PFSK-1 (cell line): ENCODE data around the gene BCL7C.

Source experiments
- FOXP2 ChIP-seq: optimal IDR thresholded peaks from 2 replicates; pipeline ENCODE3; 2011; ENCODE audit warnings: borderline replicate concordance, control low read depth, inconsistent platforms; ENCODE audit not compliant: insufficient read depth; ENCODE audit errors: extremely low read length, extremely low read depth
- POLR2AphosphoS5 ChIP-seq: IDR thresholded peaks from 2 replicates; pipeline ENCODE4 v1.6.1; 2012; ENCODE audit warnings: low read depth, mild to moderate bottlenecking, control low read depth, low read length, moderate library complexity
- SIN3A ChIP-seq: IDR thresholded peaks from 2 replicates; pipeline ENCODE4 v1.6.1; 2012; ENCODE audit warnings: mild to moderate bottlenecking, low read length, moderate library complexity, borderline replicate concordance; ENCODE audit not compliant: insufficient read depth
- TAF1 ChIP-seq: IDR thresholded peaks from 2 replicates; pipeline ENCODE4 v1.6.1; 2012; ENCODE audit warnings: low read length, control low read depth, borderline replicate concordance; ENCODE audit not compliant: insufficient read depth
- TF ChIP-seq, protein P1 (sequence below), 2 experiments: IDR thresholded peaks; 2 replicates each; pipeline versions ENCODE4 v1.6.1 to v1.8.0; 2011 to 2012; ENCODE audit warnings: low read depth in 2 of 2, low read length in 2 of 2, control low read depth in 1 of 2, inconsistent platforms in 1 of 2, mild to moderate bottlenecking in 1 of 2, moderate library complexity in 1 of 2; ENCODE audit not compliant: insufficient read depth in 1 of 2

BCL7C gene

DNA sequence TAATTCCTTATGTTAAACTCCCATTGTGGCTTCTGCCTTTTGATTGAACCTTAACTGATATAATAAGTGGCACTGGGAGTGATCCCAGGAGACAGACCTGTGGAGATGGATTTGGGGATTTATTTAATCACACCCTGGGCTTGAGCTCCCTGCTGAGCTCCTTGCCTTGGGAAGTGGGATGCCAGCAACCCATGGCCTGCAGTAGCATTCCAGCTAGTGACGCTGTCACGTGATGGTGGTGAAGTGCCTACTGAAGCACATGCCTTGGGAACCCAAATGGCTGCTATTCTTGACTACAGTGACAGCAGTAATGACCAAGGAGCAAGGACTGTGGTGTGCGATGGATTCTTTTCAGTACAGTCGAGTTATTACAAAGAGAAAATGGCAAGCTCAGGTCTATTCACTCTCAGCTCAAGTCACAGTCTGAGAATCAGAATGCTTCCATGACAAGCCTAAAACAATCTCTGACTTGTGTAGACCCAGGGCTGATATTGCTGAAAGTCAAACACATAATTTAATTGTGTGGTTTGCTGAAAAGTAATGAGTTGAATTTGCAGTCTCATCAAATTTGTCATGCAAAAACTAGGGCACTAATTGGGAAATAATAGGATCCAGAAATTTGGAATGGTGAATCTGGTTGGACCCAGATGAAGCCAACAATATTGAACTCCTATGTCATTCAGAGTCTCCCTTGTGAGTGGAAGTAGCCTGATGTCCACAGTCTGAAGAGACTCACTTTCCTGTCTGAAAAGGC is 47.1 kb downstream of the BCL7C start:
- TF ChIP-seq SIN3A: no peak
- TF ChIP-seq, protein P1, sequence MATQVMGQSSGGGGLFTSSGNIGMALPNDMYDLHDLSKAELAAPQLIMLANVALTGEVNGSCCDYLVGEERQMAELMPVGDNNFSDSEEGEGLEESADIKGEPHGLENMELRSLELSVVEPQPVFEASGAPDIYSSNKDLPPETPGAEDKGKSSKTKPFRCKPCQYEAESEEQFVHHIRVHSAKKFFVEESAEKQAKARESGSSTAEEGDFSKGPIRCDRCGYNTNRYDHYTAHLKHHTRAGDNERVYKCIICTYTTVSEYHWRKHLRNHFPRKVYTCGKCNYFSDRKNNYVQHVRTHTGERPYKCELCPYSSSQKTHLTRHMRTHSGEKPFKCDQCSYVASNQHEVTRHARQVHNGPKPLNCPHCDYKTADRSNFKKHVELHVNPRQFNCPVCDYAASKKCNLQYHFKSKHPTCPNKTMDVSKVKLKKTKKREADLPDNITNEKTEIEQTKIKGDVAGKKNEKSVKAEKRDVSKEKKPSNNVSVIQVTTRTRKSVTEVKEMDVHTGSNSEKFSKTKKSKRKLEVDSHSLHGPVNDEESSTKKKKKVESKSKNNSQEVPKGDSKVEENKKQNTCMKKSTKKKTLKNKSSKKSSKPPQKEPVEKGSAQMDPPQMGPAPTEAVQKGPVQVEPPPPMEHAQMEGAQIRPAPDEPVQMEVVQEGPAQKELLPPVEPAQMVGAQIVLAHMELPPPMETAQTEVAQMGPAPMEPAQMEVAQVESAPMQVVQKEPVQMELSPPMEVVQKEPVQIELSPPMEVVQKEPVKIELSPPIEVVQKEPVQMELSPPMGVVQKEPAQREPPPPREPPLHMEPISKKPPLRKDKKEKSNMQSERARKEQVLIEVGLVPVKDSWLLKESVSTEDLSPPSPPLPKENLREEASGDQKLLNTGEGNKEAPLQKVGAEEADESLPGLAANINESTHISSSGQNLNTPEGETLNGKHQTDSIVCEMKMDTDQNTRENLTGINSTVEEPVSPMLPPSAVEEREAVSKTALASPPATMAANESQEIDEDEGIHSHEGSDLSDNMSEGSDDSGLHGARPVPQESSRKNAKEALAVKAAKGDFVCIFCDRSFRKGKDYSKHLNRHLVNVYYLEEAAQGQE (IDR thresholded peaks at IDR 0.05; ENCODE audit: insufficient read depth in 1 of 2, low read depth in 2 of 2, low read length in 2 of 2): no peak
- TF ChIP-seq FOXP2: no peak
- TF ChIP-seq POLR2AphosphoS5: no peak
- TF ChIP-seq TAF1: no peak

DNA sequence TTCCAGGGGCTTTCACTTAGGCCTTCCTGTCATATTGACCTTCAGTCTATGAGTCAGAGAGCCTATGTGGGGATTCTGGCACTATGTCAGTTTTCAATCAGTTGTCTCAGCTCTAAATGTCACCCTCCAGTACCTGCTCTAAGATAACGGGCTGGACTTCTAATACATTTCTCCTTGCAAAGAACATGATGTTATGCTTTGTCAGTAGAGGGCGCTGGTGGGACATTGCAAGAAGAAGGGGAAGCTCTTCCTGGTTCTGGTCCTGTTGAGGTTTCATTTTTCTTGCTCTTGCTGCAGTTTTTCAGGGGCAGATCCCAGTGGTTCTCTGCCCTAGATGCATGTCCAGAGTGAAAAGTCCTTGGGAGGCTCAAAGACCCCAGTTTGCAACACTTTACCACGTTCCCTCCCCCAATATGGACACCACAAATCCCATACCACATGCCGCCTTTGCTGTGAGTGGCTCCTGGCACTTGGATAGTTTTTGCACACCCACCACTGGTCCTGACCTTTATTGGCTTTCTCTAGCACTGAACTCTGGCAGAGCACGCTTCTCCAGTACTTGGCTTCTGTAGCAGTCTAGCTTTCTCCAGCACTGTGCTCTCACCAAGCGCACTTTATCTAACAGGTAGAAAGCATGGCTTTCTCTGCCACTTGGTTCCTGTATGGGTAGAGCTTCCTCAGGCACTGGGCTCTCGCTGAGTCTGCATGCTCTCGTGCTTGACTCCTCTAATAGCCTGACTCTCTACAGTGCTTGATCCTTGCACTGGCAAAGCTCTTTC is 49.0 kb downstream of the BCL7C start:
- TF ChIP-seq, protein P1 (IDR thresholded peaks at IDR 0.05; ENCODE audit: insufficient read depth in 1 of 2, low read depth in 2 of 2, low read length in 2 of 2): no peak
- TF ChIP-seq SIN3A (no peak), FOXP2 (no peak), TAF1 (no peak), POLR2AphosphoS5 (no peak)

DNA sequence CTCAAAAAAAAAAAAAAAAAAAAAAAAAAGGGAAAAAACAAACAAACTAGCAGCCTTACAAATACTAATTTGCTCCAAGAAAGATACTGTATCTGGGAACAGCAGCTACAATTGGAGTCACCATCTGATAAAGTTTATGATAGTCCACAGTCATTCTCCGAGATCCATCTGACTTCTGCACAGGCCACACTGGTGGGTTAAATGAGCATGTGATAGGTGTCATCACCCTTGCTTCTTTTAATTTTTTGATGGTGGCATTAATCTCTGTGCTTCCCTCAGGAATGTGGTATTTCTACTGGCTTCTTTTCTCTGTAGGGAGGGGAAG is 49.6 kb downstream of the BCL7C start:
- TF ChIP-seq SIN3A: no peak

DNA sequence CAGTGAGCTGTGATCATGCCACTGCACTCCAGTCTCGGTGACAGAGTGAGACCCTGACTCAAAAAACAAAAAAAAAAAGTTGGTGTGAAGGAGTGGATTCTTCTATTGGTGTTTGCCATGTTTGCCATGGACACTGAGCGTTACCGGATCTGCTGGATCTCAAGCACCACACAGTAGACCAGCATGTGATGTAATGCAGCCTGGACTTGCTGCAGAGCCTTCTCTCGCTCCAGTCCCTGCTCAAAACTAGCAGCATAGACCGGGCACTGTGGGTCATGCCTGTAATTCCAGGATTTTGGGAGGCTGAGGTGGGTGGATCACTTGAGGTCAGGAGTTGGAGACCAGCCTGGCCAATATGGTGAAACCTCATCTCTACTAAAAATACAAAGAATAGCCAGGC is 50.4 kb downstream of the BCL7C start:
- TF ChIP-seq TAF1 (no peak), POLR2AphosphoS5 (no peak), FOXP2 (no peak), SIN3A (no peak)
- TF ChIP-seq, protein P1 (IDR thresholded peaks at IDR 0.05; ENCODE audit: insufficient read depth in 1 of 2, low read depth in 2 of 2, low read length in 2 of 2): no peak

DNA sequence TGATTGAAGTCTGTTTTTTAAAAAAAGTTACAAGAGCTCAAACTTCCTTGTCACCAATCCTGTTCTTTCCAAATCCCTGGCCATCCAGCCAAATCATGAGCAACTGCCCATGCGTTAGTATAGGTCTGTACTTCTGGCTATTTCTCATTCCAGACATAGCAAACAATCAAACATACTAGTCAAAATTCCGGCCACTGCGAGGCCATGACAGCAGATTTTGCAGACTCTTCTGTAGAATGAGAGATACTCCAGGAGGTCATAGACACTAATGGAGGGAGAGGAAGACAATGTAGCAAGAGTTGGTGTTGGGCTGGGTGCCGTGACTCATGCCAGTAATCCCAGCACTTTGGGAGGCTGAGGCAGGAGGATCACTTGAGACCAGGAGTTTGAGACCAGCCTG is 50.9 kb downstream of the BCL7C start:
- TF ChIP-seq FOXP2 (no peak), SIN3A (no peak), TAF1 (no peak), POLR2AphosphoS5 (no peak)
- TF ChIP-seq, protein P1 (IDR thresholded peaks at IDR 0.05; ENCODE audit: insufficient read depth in 1 of 2, low read depth in 2 of 2, low read length in 2 of 2): no peak
